AG04450 (cell line): ENCODE data around the gene RBM4B. TPM values are rescaled to one million over a fixed set of nuclear protein-coding genes. Genes with fewer than 3 reads are reported as not detected.
"Not testable (repeated sequence)": the region's sequence is repeated elsewhere in the genome, so short reads cannot be mapped to it uniquely, and the experiment has no call there.

Source experiments
- CTCF ChIA-PET: fragments of 300-600, 350-600 bp; formaldehyde crosslinking; extraction: SDS; loops from one replicate; lab custom pipeline; 2022; ENCODE audit warnings: antibody characterized with exemption, inconsistent platforms; lab: Charles Lee
- POLR2A ChIA-PET: fragments of 350-600 bp; formaldehyde crosslinking; extraction: SDS; loops from one replicate; lab custom pipeline; 2021; ENCODE audit warnings: antibody characterized with exemption, inconsistent platforms; lab: Yijun Ruan, JAX
- DNase-seq: peaks from one replicate; pipeline ENCODE4 v3.0.0-alpha.2; 2011; ENCODE audit warnings: low read depth, low spot score
- H3K27ac ChIP-seq: one replicate; pipeline ENCODE4 v1.5.1; 2012; ENCODE audit warnings: low read depth, low read length, control low read depth
- H3K27me3 ChIP-seq: one replicate; pipeline ENCODE4 v1.6.0; 2012; ENCODE audit warnings: low read length; ENCODE audit not compliant: control insufficient read depth, insufficient read depth
- H3K4me3 ChIP-seq: 2 replicates; pipeline ENCODE4 v1.5.1; 2011; ENCODE audit warnings: mild to moderate bottlenecking, low read depth, low read length, control low read depth
- H3K9me3 ChIP-seq: 2 replicates; pipeline ENCODE4 v1.5.1; 2012; ENCODE audit warnings: low read length; ENCODE audit not compliant: control insufficient read depth, insufficient read depth
- CTCF ChIP-seq: IDR thresholded peaks from 2 replicates; pipeline ENCODE4 v1.5.1; 2011; ENCODE audit warnings: low read depth, low read length, control low read depth, inconsistent platforms
- polyA plus RNA-seq: library from polyadenylated mRNA; depleted of rRNA; stranded (reverse); fragments of >200 nt; gene quantifications from 2 replicates; pipeline ENCODE4 v1.2.3, GENCODE V29; 2011

RBM4B gene
- polyA plus RNA-seq, 1 experiment: 43.8 TPM

GRCh38 chr11:66649903-66650302, 27.8 kb downstream of the RBM4B start:
- no peak overlapping the region for H3K4me3 ChIP-seq
- no peak for DNase-seq
- H3K27me3 ChIP-seq: no peaks in the 10 kb centered on the region
- CTCF ChIA-PET: no interaction called here
- POLR2A ChIA-PET: interaction anchor here (1.4 kb wide), 1 partner anchor 12 kb away, joined by 5 read pairs; the partner anchor contains the start of gene RBM4
- H3K9me3 ChIP-seq: no peaks in the 10 kb centered on the region
- no peak for TF ChIP-seq CTCF
- H3K27ac ChIP-seq: no peak overlapping the region

GRCh38 chr11:66646828-66647227, 30.9 kb downstream of the RBM4B start:
- Histone ChIP-seq H3K9me3 (peaks cover 3% of the 10 kb centered on the region; the same call in 1 of the 2 replicates), H3K27ac (no peak overlapping the region), H3K4me3 (no peak overlapping the region), H3K27me3 (no peaks in the 10 kb centered on the region)
- DNase-seq: no peak
- TF ChIP-seq CTCF: no peak
- CTCF ChIA-PET: no interaction called here
- POLR2A ChIA-PET: interaction anchor here (1.1 to 1.4 kb wide), 2 partner anchors 9 to 24 kb away, joined by 4 read pairs; partner anchors contain the start of gene RBM4

GRCh38 chr11:66643745-66644437, 33.8 kb downstream of the RBM4B start:
- Histone ChIP-seq H3K9me3 (peaks cover 3% of the 10 kb centered on the region; the same call in 1 of the 2 replicates), H3K4me3 (no peak overlapping the region), H3K27me3 (no peaks in the 10 kb centered on the region), H3K27ac (no peak overlapping the region)
- ChIA-PET POLR2A (no interaction called here), CTCF (no interaction called here)
- no peak for TF ChIP-seq CTCF
- DNase-seq: no peak

GRCh38 chr11:66641834-66642233, 35.9 kb downstream of the RBM4B start:
- Histone ChIP-seq H3K27ac (no peak overlapping the region), H3K4me3 (peak overlapping the region; percentile 98)

GRCh38 chr11:66639814-66640340, 37.8 kb downstream of the RBM4B start:
- H3K27me3 ChIP-seq, H3K9me3 ChIP-seq, CTCF ChIA-PET, H3K27ac ChIP-seq, DNase-seq: not testable (repeated sequence)
- POLR2A ChIA-PET: interaction anchor here (0.5 kb wide), 1 partner anchor 17 kb away, joined by 4 read pairs; no protein-coding TSS in a partner anchor
- H3K4me3 ChIP-seq: peak overlapping the region; percentile 98

More at GRCh38 chr11:66641834-66642233, 35.9 kb downstream of the RBM4B start:
- TF ChIP-seq CTCF: no peak
- peaks cover 3% of the 10 kb centered on the region; the same call in 1 of the 2 replicates for H3K9me3 ChIP-seq
- ChIA-PET CTCF (no interaction called here), POLR2A (no interaction called here)
- H3K27me3 ChIP-seq: no peaks in the 10 kb centered on the region
- DNase-seq: no peak
